ENCODE results near the gene NRG3.

- TF ChIP-seq, protein P1, sequence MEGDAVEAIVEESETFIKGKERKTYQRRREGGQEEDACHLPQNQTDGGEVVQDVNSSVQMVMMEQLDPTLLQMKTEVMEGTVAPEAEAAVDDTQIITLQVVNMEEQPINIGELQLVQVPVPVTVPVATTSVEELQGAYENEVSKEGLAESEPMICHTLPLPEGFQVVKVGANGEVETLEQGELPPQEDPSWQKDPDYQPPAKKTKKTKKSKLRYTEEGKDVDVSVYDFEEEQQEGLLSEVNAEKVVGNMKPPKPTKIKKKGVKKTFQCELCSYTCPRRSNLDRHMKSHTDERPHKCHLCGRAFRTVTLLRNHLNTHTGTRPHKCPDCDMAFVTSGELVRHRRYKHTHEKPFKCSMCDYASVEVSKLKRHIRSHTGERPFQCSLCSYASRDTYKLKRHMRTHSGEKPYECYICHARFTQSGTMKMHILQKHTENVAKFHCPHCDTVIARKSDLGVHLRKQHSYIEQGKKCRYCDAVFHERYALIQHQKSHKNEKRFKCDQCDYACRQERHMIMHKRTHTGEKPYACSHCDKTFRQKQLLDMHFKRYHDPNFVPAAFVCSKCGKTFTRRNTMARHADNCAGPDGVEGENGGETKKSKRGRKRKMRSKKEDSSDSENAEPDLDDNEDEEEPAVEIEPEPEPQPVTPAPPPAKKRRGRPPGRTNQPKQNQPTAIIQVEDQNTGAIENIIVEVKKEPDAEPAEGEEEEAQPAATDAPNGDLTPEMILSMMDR (IDR thresholded peaks at IDR 0.05) = no peak
- TF ChIP-seq POLR2A (IDR thresholded peaks at IDR 0.05) = no peak
These were observed 939.6 kb downstream of the NRG3 start for GRCh38 chr10:82814635-82815034.
